MV-4-11 (cell line): Measurements from ENCODE around the gene RPL21.
A peak's percentile ranks its signal among the peaks of the same experiment; 100 is the strongest.
"Not testable (repeated sequence)": the region's sequence is repeated elsewhere in the genome, so short reads cannot be mapped to it uniquely, and the experiment has no call there.

ENCODE experiments used
- DNase-seq: peaks from one replicate; lab custom pipeline; 2025; lab: John Stamatoyannopoulos, UW

Gene RPL21

DNA sequence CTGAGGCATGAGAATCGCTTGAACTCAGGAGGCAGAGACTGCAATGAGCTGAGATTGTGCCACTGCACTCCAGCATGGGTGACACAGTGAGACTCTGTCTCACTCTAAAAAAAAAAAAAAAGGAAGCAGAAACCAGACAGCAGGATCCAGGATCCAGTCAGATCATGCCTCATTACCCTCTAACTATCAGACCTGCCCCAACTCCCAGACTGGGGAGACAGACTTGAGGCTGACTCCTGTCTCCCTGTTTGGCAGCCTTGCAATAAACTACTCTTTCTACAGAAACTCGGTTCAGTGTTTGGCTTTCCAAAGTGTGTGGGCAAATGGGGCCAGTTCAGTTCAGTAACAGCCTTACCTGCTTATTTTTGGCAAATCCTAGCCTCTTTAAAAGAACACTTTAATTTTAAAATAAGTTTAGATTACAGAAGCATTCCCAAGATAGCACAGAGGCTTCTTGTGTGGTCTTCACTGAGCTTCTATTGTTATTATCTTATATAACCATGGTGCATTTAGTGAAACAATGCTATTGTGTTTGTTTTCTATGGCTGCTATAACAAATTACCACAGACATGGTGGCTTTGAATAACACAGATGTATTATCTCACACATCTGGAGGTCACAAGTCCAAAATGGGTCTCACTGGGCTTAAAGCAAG is 37.8 kb downstream of the RPL21 start:
- no peak for DNase-seq

DNA sequence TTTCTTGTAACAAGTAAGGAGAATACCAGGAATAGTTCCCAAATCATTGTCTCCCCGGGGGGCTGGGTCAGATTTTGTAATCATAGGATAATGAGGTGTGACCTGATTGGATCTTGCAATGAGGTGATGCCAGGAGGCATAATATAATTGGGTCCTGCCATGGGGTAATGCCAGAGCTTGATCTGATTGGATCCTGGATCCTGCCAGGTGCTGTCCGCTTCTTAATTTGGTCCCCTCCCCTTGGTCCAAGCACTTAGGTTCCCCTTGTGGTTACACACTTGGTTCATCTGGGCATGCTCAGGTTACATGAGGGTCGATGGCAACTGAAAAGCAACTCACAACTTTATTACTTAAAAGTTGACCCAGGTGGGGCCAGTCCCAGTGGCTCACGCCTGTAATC is 39.4 kb downstream of the RPL21 start:
- DNase-seq, result no peak

DNA sequence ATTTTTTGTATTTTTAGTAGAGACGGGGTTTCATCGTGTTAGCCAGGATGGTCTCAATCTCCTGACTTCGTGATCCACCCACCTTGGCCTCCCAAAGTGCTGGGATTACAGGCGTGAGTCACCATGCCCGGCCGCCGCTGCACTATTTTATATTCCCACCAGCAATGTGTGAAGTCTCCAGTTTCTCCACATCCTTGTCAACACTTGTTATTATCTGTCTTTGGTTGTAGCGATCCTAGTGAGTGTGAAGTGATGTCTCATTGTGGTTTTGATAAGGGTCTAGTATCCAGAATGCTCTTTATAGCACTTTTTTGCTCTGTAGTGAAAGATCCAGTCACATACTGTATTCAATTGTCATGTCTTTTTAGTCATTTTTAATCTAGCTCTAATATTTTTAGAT is 40.6 kb downstream of the RPL21 start:
- not testable (repeated sequence) for DNase-seq

DNA sequence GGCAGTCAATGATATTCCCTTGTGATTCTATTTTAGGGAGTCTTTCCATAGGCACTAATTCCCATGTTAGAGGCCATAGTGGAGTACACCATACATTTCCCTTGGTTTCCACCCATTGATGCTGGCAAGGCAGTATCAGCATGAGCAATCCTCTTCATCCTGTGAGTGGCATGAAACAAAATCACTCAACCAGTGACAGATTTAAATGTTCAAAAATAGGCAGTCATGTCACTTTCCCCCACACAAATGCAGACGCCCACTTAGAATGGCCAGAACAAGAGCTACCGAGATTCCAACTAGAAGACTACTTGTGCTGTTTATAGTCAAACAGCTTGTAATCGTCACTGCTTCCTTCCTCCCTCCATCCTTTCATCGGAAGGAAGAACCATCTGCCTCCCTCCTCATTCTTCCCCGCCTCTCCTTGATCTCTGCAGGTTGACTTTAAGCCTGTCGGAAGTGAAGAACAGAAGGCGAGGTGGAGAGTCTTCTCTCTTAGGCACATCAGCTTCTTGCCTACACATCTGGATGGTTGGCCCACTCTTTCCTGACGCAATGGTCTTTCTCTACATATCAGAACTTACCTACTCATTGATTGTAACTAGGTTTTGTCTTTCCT is 41.8 kb downstream of the RPL21 start:
- no peak for DNase-seq

DNA sequence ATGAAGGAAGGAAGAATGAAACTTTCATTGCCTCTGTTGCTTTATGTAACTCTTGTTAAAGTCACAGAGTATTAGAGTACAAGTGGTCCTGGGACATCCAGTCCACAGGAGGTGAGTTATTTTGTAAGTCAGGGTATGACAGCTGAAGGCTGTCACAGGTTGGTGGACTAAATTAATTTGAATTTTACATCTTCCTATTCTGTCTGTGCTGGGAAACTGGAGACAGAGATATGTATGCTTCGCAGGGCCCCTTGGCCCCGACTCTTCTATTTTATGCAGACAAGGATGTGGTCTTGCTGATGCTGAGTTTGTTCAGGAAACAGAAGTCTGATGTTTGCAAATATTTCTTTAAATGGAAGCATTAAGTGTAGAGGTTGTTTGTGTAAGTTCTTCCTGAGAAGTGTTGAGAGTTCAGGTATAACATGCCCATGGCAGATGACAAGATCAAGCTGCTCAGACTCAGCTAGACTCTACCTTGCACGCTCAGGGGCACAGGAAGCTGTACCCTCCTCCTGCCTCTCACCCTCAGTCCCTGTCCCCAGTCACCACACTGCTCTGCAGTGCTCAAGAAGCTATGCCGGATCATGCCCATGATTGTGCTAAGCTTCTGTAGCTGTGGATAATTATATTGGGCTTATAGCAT is 42.6 kb downstream of the RPL21 start:
- no peak for DNase-seq

DNA sequence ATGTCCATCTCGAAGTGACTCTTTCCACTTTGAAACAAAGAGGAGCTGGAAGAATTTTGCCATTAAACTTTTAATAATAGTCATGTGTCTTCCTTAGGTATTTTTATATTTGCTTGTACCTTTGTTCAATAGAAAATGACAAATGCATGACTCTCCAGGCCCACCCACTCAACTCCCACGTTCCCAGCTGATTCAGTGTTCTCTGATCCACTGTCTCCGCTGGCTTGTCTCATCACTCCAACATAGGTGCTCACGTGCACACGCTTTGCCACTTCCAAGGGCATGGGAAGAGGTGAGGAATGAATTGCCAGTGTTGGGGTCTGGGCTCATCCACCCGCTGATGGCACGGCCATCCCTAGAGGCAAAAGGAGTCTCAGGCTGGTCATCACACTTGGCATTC is 43.7 kb downstream of the RPL21 start:
- no peak for DNase-seq

DNA sequence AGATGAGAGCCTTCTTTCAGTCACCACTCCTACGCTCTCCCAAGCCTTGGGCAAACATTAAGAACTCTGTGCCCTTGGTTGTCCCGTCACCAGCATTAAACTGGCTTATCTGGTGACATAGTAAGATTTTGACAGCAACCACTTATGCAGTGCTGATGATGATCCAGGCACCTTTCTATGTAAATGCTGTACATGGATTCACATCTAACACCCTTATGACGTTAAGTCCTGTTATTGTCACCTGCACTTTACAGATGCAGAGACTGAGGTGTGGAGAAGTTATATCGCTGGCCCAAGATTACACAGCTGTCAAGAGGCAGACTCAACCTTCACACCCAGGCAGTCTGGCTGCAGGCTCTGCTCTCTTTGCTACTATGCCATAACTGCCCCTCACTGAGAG is 44.3 kb downstream of the RPL21 start:
- no peak for DNase-seq

DNA sequence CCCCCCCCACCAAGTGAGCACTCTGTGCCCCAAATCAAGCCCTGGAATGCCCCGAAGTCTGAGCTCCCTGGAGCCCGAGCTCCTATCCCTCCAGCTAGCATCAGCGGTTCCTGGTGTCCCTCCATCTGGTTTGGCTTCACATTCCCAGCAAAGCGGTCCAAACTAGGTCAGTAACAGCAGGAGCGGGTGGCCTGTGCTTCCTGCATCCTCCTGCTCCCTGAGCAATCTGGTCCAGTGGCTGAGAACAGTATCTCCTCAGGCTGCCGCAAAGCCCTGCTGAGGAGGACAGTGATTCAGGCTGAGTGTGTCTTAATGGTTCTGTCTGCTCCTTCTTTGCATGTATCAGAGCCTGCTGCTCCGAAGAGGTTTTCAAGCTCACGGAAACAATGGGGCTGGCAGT is 45.1 kb downstream of the RPL21 start:
- DNase-seq, result no peak

DNA sequence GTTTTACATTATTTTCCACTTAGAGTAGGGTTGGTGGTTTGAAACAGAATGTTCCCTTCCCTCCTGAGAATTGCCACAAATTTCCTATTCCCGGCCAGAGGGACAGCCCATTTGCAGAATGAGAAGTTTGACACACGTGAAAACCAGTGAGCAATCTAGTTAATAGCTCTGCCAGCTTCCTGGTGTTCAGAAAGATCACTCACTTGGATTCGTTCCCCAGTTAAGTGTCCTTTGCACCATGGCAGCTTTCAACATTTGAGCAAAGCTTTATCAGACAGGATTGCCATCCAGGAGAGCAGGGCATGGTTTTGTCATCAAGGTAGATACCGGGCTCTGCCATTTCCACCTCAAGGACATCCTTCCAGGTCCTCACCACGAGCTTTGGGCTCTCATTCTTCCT is 47.5 kb downstream of the RPL21 start:
- no peak for DNase-seq

DNA sequence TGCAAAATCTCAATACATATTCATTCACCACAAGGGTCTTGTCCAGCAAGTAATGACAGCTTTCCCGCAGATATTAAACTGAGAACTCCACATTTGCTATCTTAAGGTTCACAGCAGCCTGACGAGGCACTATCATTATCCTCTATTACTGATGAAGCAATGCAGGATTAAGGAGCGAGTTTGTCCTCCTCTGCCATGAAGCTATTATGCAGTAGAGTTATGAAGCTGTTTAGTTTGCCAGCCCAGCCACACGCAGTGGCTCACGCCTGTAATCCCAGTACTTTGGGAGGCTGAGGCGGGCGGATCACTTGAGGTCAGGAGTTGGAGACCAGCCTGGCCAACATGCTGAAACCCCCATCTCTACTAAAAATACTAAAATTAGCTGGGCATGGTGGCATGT is 49.0 kb downstream of the RPL21 start:
- not testable (repeated sequence) for DNase-seq

DNA sequence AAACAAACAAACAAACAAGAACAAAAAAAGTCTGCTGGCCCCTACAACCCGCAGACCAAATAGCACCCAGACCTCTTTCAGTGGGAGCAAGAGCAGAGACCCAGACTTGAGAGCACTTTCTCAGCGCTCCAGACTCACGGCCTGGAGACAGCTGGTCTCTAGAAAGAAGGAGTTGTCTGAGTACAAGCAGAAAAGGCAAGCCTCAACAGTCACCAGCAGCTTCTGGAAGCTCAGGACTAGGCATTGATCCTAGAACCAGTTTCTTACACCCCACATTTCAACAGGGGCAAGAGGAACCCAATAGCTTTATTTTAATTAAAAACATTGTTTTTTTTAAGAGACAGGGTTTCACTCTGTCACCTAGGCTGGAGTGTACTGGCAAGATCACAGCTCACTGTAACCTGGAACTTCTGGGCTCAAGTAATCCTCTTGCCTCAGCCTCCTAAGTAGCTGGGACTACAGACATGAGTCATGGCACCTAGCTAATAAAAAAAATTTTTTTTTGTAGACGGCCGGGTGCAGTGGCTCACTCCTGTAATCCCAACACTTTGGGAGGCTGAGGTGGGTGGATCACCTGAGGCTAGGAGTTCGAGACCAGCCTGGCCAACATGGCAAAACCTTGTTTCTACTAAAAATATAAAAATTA is 49.7 kb downstream of the RPL21 start:
- no peak for DNase-seq

DNA sequence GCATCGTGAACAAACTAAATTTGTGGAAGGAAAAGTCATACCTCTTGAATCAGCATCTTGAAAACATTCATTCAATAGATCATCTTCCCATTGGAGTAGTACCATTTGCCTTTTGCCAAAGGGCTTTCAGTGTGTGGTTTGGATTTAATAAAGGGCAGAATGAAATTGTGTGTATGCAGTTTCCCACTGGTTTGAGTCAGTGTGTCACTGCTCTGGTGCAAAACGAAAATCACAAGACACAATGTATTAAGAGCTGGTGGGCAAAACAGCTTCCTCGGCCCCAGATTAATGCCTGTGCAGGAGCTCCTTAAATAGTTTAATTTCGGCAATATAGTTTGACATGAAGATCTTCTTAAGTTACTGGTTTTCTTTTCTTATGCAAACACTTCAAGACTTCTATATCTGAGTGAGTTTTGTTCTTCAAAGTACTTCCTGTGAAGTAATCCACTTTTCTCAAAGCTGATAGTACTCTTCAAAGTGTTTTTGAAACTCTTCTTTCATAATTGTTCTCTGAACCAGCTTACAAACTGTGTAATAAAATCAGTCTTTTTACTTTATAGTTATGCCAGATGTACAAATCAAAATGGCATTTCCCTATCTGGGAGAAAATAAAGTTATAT is 51.4 kb downstream of the RPL21 start:
- DNase-seq, result peak; percentile 33

DNA sequence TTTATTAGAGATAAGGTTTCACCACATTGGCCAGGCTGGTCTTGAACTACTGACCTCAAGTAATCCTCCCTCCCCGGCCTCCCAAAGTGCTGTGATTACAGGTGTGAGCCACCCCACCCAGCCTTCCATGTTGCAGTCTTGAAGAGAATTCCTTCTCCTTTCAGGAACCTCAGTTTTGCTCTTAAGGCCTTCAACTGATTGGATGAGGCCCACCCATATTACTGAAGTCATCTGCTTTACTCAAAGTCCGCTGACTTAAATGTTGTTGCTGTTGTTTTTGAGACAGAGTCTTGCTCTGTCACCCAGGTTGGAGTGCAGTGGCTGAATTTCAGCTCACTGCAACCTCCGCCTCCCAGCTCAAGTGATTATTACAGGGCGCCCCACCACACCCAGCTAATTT is 52.7 kb downstream of the RPL21 start:
- no peak for DNase-seq

DNA sequence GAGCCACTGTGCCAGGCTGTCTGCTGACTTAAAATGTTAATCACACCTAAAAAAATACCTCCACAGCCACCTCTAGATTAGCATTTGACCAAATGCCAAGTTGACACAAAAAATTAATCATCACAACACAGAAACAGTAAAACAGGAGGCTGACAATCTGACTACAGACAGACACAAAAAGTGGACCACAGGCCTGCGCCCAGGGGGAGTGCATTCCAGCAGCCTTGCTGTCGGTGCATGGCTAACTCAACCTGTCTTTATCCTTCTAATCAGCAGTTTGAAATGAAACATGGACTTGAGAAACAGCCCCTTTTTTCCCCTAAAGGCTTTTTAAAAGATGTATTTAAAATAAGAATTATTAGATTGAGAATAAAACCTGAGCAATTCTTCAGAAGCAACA is 53.3 kb downstream of the RPL21 start:
- DNase-seq, result no peak
